Activated effector memory CD4-positive, alpha-beta T cell treated with Interleukin-2 at 50 U/mL for 16 hours (primary cell): ENCODE results near the gene KCNMA1.
"Not testable (repeated sequence)": the region's sequence is repeated elsewhere in the genome, so short reads cannot be mapped to it uniquely, and the experiment has no call there.

ENCODE experiments used
- DNase-seq: peaks from one replicate; pipeline ENCODE4 v3.0.0-alpha.2; 2020

The KCNMA1 gene

GRCh38 chr10:77603534-77603927 is 34.1 kb downstream of the KCNMA1 start:
- DNase-seq, result no peak

- DNase-seq, result no peak
Measured at GRCh38 chr10:77602913-77603533, 34.6 kb downstream of the KCNMA1 start.

- DNase-seq, result no peak
Measured at GRCh38 chr10:77602231-77602912, 35.2 kb downstream of the KCNMA1 start.

- DNase-seq, result no peak
Measured at GRCh38 chr10:77601488-77601887, 36.1 kb downstream of the KCNMA1 start.

- DNase-seq, result no peak
Measured at GRCh38 chr10:77600640-77601039, 37.0 kb downstream of the KCNMA1 start.

GRCh38 chr10:77599651-77600050 is 38.0 kb downstream of the KCNMA1 start:
- DNase-seq, result no peak

- DNase-seq, result no peak
Measured at GRCh38 chr10:77598606-77599005, 39.0 kb downstream of the KCNMA1 start.

GRCh38 chr10:77597560-77597959 is 40.0 kb downstream of the KCNMA1 start:
- DNase-seq, result no peak

- DNase-seq, result no peak
Measured at GRCh38 chr10:77594471-77594783, 43.2 kb downstream of the KCNMA1 start.

- no peak for DNase-seq
Measured at GRCh38 chr10:77593771-77594470, 43.7 kb downstream of the KCNMA1 start.

GRCh38 chr10:77592946-77593636 is 44.5 kb downstream of the KCNMA1 start:
- no peak for DNase-seq

- no peak for DNase-seq
Measured at GRCh38 chr10:77592510-77592909, 45.1 kb downstream of the KCNMA1 start.

GRCh38 chr10:77591238-77591880 is 46.2 kb downstream of the KCNMA1 start:
- DNase-seq, result no peak

- no peak for DNase-seq
Measured at GRCh38 chr10:77590344-77591237, 47.0 kb downstream of the KCNMA1 start.

GRCh38 chr10:77589703-77590102 is 47.9 kb downstream of the KCNMA1 start:
- DNase-seq, result not testable (repeated sequence)

GRCh38 chr10:77588886-77589285 is 48.7 kb downstream of the KCNMA1 start:
- DNase-seq, result no peak

- no peak for DNase-seq
Measured at GRCh38 chr10:77587416-77587790, 50.2 kb downstream of the KCNMA1 start.

GRCh38 chr10:77586719-77587415 is 50.7 kb downstream of the KCNMA1 start:
- DNase-seq, result no peak

GRCh38 chr10:77584938-77585337 is 52.7 kb downstream of the KCNMA1 start:
- DNase-seq, result no peak

- no peak for DNase-seq
Measured at GRCh38 chr10:77583527-77583926, 54.1 kb downstream of the KCNMA1 start.

- DNase-seq, result no peak
Measured at GRCh38 chr10:77582710-77583115, 54.9 kb downstream of the KCNMA1 start.

GRCh38 chr10:77581738-77582137 is 55.9 kb downstream of the KCNMA1 start:
- no peak for DNase-seq
